Hematopoietic multipotent progenitor cell treated with erythropoietin and hydrocortisone succinate and interleukin-3 and kit ligand, for 17 days (in vitro differentiated cells): Measurements from ENCODE around the gene MISP3.
A peak's percentile ranks its signal among the peaks of the same experiment; 100 is the strongest.

ENCODE experiments used
- DNase-seq: peaks from one replicate; pipeline ENCODE4 v3.0.0-alpha.2; 2015; ENCODE audit warnings: low spot score

Gene MISP3

DNA sequence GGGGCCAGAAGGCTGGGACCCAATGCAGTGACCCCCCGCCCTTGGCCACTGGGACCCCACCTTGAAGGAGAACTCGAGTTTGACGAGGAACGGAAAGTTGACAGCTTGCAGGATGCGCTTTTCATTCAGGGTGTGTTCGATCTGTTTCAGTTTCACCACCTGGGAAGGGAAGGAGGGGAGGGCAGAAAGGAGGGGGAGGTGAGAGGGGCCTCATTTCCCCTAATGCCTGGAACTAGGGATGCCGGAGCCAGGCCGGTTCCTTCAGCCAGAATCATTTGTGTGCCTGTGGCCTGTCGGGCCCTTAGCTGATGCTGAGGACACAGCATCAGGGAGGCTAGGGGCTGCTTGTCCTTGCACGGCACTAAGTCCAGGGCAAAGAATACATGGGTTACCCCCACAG, 30.2 kb downstream of the MISP3 start:
- DNase-seq: no peak

DNA sequence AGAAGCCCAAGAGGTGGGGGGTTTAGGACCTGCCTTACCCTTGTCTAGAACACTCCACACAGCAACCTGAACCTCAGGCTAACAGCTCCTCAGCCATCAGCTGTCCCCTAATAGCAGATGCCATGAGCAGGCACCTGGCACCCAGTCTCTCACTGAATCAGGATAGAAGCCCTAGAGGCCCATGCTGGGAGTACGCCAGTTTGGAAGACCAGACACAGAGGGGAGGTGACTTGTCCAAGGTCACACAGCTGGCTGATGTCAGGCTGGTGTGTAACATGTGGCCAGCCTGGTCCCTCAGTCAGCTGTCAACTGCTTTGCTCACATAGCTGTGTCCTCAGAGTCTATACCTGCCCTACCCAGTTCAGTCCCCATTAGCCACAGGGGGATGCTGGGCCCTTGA, 30.7 kb downstream of the MISP3 start:
- DNase-seq: no peak

DNA sequence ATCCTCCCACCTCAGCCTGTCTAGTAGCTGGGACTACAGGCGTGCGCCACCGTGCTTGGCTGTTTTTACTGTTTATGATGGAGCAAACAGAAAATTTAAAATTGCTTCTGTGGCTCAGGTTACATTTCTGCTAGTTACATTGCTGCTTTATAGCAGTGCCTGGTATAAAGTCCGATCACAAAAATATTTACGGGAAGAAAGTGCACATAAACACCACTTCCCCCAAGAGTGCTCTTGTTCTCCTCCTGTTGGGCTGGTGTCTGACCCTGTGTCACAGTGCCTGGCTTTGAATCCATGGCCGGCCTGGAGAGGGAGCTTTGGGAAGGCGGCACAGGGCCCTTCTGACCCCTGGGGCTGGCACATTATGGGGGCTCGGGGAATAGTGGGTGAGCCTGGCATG, 33.1 kb downstream of the MISP3 start:
- no peak for DNase-seq

DNA sequence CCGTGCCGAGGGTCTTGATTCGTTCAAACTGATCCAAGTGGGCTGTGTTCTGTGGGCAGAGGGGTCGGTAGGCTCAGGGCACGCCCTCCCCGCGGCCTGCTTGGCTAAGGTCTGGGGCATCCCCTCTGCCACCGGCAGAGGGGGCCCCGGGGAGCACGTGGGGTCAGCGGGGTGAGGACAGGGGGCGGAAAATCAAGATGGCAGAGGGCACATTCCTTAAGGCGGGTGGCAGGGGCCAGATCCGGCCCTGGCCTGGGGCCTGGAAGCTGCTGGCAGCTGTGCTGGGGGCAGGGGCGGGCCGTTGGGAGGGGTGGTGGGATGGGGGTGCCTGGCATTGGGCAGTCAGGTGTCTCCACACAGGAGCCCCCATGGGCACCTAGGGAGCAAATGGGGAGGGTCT, 34.3 kb downstream of the MISP3 start:
- no peak for DNase-seq

DNA sequence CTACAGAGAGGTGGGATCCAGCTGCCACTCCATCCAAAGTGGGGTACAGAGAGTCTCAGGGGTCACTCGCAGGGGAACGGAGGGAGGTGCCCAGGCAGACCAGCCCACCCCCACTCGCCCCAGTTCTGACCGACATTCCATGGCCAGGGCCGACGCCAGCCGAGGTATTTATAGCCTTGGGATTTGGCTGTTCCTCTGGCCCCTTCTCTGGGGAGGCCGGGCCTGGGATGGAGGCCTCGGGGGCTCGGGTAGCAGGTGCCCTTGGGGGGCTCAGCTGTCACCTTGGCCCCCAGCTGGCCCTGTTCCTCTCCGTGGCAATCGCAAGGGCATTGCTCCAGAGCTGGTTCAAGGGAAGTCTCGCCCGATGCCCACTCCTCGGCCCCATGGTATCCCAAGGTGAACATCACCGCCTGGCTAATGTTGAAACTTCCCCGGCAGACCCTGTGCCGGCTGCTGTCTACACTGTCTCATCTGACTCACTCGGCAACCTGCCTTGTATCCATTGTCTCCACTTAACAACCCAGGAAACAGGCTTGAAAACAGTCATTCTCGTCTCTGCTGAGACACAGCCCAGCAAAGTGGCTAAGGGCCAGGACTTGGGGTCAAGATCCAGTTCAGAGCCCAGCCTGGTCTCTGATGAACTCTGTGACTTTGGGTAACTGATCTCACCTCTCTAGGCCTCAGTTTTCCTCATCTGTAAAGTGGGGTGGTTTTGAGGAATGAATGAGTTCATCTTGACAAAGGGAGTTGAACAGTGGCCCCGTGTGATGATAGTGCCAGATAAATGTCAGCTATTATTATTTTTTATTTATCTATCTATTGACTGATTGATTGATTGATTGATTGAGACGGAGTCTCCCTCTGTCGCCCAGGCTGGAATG, 35.2 kb downstream of the MISP3 start:
- no peak for DNase-seq

DNA sequence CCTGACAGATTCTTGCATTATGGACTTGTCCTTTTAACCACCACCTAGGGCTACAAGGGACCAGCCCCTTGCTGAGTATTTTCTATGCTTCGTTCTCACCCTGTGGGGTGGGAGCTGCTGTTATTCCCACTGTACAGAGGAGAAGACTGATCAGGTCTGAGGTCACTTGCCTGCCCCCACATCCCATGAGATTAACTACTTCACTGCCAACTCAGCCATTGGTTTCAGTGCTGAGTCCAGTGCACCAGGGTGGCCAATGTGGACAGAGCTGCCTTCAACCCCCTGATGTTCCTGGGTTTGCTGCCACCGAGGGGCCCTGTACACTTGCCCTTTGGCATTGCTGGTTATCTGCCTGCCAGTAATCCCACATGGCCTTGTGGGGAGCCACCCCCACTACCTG, 38.1 kb downstream of the MISP3 start:
- DNase-seq: no peak

DNA sequence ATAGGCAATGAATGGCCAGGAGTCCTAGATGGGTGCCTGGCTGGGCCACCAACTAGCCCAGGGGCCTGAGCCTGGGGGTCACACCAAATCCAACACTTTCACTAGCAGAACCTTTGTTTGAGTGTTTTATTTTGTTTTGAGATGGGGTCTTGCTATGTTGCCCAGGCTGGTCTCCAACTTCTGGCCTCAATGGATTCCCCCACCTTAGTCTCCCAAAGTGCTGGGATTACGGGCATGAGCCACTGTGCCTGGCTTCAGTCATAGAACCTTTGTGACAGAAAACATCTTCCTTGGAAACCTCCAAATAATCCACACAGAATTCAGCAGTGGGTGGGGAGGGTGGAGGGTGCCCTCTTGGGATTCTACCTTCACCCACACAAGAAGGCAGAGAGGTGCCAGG, 38.9 kb downstream of the MISP3 start:
- no peak for DNase-seq

DNA sequence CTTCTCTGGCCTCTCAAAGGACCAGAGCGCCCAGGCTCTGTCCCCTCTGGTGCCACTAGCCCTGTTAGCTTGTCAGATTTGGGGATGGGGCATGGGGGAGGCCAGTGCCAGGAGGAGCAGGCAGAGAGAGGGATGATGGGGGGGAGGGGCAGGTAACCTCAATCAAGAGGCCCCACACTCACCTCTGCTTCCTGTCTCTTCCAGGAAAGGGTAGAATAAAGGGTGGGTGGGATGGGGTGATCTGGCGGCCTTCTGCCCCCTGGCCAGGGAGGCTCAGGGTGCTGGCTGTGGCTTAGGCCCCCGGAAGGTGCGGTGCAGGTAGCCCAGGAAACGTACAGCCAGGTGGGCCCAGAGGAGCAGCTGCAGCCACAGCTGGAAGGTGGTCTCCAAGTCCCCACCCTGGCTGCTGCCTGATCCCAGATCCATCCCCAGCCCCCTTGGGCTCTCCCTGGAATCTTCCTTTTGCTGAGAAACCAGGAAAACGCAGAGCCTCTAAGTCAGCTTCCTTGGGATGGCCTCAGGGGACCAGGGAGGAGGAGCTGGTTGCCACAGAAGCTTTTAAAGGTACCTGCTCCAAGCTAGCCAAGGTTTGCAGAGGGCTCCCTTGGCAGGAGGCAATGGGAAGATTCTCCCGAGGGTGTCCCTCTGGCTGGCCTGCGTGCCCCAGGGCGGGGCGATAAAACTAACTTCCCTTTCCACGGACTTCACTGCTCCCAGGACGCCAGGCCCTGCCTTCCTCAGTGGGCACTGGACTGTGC, 39.6 kb downstream of the MISP3 start:
- DNase-seq: no peak

DNA sequence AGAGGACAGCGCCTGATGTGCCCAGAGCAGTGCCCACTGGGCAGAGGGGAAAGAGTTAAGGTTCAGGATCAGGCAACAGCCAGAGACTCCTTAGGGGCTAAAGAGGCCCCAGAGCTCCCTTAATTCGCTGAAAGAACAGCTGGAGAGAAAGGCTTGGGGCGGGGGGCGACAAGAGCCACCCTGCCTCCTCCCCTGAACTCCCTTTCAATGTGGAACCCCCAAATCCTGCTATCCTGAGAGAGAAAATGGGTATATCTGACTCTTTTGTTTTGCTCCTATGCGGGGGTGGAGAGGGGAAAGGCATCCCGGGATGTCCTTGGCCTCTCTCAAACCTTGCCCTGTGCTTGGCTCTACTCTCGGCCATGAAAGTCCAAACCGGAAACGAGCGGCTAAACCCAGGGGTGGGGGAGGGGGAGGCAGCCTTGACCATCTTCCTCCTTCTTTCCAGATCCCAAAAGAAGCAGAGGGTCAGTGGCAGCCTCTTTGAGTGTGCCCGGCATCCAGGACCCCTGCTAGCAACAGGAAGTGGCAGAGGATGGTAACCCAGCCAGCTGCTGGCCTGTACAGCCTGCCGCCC, 40.3 kb downstream of the MISP3 start:
- DNase-seq: no peak

DNA sequence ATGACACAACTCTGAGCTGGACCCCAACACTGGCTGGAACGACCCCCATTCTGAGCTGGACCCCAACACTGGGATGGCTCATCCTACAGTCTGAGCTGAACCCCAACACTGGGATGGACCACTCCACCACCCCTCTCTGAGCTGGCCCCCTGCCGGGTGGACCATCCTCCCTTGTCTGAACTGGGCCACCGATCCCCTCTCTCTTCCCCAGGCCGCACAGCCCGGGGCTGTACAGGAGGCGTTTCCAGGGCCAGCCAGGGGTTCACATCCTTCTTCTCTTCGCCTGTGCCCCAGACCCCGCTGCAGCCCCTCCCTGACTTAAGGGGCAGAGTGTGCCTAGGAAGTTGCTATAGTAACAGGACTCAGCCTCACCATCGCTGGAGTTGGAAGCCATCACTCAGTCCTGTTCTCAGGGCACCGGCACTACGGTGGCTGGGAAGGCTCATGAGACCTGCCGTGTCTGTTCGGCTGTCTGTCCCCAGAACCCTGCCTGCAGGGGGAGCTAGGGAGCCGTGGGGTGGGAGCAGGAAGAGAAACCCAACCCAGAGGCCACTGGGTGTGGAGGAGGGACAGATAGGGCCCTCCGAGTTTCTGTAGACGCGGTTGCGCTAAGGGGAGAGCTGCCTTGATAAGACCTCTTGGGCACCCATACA, 41.3 kb downstream of the MISP3 start:
- peak; percentile 67 for DNase-seq

DNA sequence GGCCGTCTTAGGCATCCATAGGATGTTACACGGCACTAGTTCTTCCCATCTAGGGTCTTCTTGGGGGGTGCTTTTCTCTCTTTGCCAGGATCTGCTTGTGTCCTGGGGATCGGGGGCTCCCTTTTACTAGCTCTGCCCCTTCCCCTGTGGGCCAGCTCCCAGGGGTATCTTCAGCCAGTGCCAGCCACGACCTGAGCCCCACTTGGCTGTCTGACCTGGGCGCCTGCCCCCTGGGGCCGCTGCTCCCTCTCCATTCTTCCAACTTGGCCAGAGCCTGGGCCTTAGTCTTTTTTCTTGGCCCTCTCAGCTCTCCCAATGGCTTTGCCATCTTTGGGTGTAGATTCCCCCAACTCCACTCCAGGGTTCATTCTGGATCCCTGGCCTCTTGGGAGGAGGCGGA, 41.9 kb downstream of the MISP3 start:
- DNase-seq: no peak

DNA sequence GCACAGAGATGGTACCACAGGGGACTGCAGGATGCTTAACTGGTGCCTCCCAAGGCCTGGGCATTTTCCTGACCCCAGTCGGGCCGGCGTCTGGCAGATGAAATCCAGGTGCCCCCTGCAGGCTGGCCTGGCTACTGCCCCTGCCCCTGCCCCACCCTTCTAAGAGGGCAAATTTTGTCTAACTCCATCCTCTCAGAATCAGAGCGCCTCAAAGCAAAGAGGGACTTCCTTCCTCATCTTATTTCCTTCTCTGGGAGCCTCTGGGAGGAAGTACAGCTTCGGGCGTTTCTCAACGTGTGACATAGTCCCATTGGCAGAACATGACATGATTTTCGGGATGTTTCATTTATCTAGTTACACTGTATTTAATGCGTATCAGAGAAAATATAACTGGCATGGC, 42.3 kb downstream of the MISP3 start:
- peak; percentile 52 for DNase-seq

DNA sequence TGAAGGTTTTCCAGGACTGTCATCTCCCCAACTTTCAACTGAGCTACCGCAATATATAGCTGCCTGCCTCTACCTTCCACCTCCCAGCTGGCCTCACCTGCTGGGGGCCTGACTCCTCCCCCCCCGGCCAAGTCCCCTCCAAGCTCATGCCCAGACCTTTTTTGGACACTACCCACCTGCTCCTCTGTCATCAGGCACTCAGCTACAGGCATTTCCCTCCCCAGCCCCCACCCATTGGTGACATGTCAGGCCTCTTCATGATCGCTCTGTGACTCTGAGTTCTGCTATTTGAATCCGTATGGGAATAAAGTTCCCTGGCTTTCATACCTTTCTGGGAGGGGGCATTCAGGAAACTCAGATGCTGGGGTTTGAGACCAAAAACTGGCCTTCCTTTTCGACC, 43.2 kb downstream of the MISP3 start:
- no peak for DNase-seq

DNA sequence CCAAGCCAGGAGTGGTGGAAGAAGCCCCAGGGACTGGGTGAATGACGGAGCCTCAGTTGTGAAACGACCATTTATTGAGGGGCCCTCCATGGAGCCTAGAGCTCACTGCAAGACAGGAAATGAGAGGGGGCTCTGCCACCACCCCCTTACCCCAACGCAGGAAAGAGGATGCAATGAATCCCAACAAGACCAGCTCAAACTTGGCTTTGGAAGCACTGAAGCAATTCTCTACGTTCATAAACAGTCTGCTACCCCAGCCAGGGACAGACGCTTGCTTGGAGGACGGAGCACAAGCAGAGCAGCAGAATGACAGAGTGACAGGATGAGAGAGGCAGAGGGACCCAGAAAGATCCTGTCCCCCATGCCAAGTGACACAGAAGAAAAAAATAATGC, 43.9 kb downstream of the MISP3 start:
- no peak for DNase-seq

DNA sequence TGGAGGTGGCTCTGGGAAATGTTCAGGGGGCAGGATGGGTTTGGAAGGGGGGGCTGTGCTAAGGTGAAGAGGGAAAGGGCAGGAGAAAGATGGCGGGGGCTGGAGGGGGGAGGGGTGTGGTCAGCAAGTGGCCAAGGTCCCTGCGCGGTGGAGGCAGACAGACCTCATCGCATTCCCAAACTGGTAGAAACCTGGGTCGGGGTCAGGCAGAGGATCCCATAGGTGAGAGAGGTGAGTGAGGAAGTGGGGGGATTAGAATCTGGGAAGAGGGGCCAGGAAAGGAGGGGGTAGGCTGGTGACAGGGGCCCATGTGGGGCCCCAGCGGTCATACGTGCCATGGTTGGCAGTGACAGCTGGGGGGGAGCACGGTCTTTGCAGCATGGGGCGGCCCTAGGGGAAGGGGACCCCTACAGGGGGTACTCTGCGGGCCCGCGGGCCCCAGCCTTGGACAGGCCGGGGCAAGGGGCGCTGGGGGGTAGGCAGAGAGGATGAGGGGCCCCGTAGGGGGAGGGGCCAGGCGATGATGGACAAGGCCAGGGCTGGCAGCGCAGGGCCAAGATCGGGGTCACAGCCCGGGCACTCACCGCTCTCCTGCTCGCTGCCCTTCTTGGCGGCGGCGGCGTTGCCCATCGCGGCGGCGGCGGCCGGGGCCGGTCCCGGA, 44.5 kb downstream of the MISP3 start:
- DNase-seq: peak; percentile 23

DNA sequence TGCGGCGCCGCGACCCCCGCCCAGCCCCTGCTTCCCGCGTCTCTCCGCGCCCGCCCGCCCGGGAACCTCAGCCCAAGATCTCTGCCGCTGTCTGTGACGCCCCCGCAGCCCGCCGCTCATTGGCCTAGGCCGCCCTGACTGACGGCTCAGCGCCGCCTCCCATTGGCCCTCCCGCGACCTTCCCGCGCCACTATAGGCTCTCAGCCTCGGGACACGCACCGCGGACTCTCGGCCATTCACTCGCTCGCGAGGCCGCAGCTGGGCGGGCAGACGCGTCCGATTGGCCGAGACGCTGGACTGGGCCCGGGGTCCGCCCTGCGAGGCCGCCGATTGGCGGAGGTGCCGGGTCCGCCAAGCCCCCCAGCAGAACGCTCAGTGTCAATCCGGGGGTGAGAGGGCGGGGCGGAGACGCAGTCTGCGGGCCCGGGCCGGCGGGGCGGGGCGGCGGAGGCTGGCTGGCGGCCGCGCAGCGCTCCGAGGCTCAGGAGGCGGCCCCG, 45.1 kb downstream of the MISP3 start, which contains the start of gene PRKACA:
Gene PRKACA, minus strand, starts transcription at position 95 of the 497 bp plus-strand sequence. CDS start 215 bp downstream, outside the sequence.
- peak; percentile 96 for DNase-seq

DNA sequence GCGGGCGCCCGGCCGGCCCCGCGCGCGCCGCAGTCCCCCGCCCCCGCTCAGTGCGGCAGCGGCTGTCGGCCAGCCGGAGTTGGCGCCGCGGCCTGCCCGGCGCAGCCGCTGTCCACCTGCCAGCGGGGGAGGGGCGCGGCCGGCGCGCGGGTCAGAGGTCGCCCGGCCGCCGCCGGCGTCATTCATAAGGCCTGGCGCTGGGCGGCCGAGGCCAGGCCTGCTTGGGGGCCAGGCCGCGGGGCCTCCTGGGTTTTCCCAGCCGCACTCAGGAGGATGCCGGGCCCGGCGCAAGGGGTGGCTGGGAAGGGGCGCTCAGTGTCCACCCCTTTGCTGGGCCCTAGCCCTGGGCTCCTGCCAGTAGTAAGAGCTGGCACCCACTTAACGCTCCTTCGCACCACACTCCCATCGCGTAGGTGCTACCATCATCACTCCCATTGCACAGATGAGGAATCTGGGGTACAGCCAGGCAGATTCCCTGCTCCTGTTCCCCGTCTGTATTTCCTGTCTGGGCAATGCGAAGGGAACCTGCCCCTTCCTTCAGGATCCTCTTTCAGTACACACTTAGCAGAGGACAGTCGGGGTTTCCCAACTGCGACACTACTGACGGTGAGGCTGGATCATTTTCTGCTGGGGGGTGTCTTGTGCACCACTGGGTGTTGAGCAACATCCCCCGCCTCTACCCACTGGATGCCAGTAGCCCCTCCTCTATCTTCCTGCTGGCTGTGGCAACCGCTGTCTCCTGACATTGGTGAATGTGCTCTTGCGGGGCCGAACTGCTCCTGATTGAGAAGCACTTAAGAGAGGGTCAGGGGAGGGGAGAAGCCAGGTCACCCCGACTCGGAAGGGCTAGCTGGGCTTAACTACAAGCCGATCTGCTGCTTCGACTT, 45.8 kb downstream of the MISP3 start:
- no peak for DNase-seq

DNA sequence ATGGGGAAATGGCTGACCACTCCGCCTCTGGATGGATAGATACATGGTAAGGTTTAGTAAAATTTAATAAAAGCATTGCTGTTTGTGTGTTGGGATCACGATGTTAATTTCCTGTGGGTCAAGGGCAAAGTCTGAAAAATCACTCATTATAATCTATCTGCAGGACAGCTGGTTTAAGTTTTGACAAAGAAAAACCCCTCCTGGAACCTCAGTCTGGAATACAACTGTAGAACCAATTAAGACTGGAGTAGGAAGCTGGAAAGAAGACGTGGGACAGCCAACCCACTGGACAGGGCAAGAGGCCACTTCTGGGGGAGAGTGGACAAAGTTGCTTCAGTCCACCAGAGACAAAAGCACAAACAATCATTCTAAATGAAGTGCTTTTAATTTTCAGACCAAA, 46.6 kb downstream of the MISP3 start:
- DNase-seq: no peak

DNA sequence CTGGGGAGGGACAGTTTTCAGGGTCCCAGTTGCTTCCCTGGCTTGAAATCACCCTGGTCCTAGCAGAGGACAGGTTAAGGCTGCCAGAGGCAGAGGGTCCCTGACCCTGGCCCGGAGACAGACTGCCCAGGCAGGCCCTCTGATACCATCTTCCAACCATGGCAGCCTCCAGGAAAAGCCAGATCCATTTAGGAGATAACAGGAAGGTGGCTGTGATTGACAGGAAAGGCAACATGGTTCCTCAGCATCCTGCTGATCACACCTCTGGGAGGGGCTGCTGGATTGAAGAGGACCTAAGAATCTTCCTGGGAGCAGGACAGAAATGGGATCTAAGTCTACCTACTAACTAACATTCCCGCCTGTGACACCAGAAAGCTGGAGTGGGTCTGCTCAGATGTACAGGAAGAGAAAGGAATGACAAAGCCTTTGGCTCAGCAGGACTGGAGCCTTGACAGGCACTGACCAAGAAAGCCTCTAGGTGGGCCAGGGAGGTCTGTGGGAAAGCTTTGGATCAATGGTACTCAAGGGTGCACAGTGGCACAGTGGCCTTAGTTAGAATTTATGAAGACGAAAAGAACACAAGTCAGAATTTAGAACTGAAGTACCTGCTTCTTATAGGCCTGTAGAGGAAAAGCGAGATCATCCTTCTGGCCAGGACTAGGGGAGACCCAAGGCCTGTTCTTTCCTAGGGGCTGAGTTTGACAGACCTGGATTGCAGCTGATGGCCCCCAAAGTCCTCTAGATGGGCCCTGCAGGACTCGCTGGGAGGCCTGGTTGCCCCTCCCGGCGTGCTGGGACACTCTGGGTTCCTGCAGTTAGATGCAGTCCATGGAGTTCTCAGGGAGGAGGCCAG, 47.3 kb downstream of the MISP3 start:
- no peak for DNase-seq

DNA sequence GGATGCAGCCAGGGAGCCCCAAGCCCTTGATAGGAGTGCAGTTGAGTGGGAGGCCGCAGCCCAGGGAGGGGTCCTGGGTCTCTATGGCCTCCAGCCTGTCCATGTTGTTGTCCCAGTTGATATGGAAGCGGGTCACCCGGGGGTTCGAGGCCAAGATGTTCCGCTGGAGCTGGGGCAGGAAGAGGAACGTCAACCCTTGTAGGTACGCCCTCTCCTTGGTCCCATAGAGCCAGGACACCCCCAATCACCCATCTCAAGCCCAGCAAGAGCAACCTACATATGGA, 47.9 kb downstream of the MISP3 start:
- DNase-seq: no peak
